ENCODE data around the gene ZAP70.

DNA sequence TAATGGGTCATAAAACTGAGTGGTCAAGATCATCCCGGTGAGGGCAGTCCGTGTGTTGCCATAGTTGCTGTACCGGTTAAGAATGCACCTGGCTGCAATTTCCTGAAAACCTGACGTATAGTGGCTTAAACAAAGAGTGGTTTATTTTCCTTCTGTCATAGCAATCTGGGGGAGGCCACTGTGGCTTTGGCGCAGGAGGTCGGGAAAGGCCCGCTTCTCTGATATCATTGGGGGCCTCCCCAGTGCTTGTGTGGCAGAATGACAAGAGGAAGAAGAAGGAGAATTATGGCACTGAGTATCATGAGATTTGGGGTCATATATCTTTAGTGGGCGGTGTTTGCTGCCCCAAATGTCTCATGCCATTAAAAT is 39.5 kb upstream of the ZAP70 start:
- TF ChIP-seq POLR2A (IDR thresholded peaks at IDR 0.05) (no peak), POLR2AphosphoS5 (IDR thresholded peaks at IDR 0.05) (no peak)
- TF ChIP-seq, protein P1, sequence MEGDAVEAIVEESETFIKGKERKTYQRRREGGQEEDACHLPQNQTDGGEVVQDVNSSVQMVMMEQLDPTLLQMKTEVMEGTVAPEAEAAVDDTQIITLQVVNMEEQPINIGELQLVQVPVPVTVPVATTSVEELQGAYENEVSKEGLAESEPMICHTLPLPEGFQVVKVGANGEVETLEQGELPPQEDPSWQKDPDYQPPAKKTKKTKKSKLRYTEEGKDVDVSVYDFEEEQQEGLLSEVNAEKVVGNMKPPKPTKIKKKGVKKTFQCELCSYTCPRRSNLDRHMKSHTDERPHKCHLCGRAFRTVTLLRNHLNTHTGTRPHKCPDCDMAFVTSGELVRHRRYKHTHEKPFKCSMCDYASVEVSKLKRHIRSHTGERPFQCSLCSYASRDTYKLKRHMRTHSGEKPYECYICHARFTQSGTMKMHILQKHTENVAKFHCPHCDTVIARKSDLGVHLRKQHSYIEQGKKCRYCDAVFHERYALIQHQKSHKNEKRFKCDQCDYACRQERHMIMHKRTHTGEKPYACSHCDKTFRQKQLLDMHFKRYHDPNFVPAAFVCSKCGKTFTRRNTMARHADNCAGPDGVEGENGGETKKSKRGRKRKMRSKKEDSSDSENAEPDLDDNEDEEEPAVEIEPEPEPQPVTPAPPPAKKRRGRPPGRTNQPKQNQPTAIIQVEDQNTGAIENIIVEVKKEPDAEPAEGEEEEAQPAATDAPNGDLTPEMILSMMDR (IDR thresholded peaks at IDR 0.05 in 8 of 11, conservative IDR thresholded peaks at IDR 0.05 in 3 of 11) = no peak

Measured in spleen (tissue), 7 donors.